Raji (cell line): Measurements from ENCODE around the gene EGFR.

Experiments
- POLR2A ChIP-seq: IDR thresholded peaks from 2 replicates; pipeline ENCODE4 v1.6.1; 2011; ENCODE audit warnings: low read depth, low read length, control low read depth; ENCODE audit not compliant: insufficient read depth

EGFR gene

GRCh38 chr7:55187701-55188491, 169.1 kb downstream of the EGFR start:
- no peak for TF ChIP-seq POLR2A

GRCh38 chr7:55188590-55189138, 169.8 kb downstream of the EGFR start:
- TF ChIP-seq POLR2A, result no peak

GRCh38 chr7:55189146-55189766, 170.4 kb downstream of the EGFR start:
- TF ChIP-seq POLR2A, result no peak

GRCh38 chr7:55189878-55190436, 171.1 kb downstream of the EGFR start:
- TF ChIP-seq POLR2A, result no peak

- TF ChIP-seq POLR2A, result no peak
Observed at GRCh38 chr7:55190511-55191160, 171.8 kb downstream of the EGFR start.

- no peak for TF ChIP-seq POLR2A
Observed at GRCh38 chr7:55191161-55191925, 172.5 kb downstream of the EGFR start.

- TF ChIP-seq POLR2A, result no peak
Observed at GRCh38 chr7:55191926-55192692, 173.3 kb downstream of the EGFR start.

- TF ChIP-seq POLR2A, result no peak
Observed at GRCh38 chr7:55192723-55193122, 173.9 kb downstream of the EGFR start.

GRCh38 chr7:55193245-55193644, 174.4 kb downstream of the EGFR start:
- no peak for TF ChIP-seq POLR2A

- TF ChIP-seq POLR2A, result no peak
Observed at GRCh38 chr7:55194522-55194921, 175.7 kb downstream of the EGFR start.

- no peak for TF ChIP-seq POLR2A
Observed at GRCh38 chr7:55198634-55199392, 180.0 kb downstream of the EGFR start.

GRCh38 chr7:55199418-55199817, 180.6 kb downstream of the EGFR start:
- TF ChIP-seq POLR2A, result no peak

GRCh38 chr7:55200441-55200840, 181.6 kb downstream of the EGFR start:
- TF ChIP-seq POLR2A, result no peak
